NCI-H1694 treated with DMSO at 0.1 percent for 48 hours (cell line): ENCODE data around the gene BSPRY.
"Not testable (repeated sequence)": the region's sequence is repeated elsewhere in the genome, so short reads cannot be mapped to it uniquely, and the experiment has no call there.

Experiments
- DNase-seq: peaks from one replicate; lab custom pipeline; 2025; lab: John Stamatoyannopoulos, UW

BSPRY gene

DNA sequence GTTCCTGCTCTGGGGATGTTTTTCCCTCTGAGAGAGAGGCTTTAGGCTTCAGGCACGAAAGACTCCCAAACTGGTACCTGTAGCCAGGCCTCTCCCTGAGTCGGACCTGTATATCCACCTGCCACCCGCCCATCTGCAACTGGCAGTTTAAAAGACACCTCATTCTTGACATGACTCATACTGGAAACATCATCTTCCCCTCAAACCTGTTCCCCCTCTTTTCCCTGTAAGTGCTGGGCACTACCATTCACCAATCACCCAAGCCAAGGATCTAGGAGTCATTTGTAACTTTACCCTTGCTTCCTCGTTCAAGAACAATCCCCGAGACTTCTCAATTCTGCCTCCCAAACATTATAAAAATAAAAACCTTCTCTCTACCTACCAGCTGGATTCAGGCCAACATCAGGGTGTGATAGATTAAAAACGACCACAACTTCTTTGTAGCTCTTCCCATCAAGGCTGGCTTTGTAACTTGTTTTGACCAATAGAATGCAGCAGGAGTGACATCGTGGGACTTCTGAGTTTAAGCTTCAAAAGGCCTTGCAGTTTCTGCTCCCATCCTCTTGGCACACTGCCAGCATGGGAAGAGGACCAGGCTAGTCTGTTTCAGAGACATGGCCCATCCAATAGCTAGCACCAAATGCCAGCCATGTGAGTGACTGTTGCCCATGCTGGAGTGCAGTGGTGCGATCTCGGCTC is 7.5 kb upstream of the BSPRY start:
- DNase-seq: no peak

DNA sequence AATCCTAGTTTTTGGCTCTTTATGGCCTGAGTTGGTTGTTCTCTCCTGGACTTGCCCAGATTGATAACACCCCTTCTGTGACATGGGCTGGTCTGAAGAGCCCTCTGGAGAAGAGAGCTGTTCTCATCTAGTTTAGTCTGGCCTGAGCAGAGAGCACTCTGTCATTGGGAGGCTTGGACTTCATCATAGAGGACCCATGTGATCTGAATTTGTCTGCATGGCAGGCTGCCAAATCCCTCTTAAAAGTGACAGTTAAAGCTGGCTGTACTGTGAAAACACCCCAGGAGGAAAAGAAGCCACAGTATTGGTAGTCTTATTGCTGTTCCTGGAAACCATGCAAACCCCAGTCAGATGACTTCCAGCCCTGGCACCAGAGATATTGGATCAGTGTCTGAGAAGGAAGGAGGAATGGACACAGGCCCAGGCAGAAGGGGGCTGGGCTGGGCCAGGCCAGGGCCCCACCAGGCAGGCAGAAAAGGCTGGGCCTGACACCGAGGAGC is 5.6 kb upstream of the BSPRY start:
- DNase-seq: no peak

DNA sequence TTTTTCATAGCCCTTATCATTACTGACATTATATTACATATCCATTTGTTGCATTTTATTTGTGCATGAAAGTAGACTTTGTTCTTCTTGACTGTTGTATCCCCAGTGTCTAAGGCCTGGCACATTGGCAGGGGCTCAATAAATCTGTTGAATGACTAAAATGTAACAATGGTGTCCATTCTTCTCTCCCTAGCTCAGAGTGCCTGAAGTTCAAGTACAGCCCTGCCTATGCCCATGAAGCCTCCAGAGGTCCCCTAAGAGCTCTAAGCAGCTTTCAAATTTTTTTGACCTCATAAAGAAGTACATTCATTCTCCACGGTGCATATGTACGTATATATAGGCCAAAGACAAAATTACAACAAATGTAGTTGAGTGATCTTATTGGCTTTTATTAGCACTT is 4.2 kb upstream of the BSPRY start:
- DNase-seq: no peak

DNA sequence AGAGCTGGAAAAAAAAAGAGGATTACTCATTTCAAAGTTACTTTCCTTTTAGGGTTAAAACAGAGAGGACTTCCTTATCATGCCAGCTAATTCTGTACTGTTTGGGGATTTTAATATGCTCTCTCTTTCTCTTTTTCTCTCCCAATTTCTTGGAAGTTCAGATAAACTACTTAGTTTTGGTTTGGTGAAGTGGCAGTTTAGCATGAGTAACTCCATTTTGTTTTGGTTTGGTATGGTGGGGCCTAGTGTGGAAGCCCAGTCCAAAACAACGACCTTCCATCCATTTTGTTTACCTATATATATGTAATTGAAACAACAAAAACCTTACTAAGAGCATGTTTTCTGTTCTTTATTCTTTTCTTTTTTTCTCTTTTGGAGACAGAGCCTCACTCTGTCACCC is 3.7 kb upstream of the BSPRY start:
- no peak for DNase-seq

DNA sequence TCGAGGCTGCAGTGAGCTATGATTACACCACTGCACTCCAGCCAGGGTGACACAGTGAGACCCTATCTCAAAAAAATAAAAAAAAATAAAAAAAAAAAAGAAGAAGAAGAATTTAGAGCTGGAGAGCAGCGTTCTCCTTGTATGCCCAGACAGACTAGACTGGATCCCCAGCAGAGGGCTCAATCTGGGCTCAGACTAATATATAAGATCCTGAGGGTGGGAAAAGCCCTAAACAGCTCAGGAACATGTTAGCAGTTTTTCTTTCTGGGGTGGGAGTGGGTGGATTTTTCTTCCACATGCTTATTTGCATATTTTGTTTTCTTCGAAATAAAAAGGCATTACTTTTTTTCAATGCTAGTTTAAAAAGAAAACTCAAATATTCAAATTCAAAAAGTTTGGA is 904 bp upstream of the BSPRY start:
- no peak for DNase-seq

DNA sequence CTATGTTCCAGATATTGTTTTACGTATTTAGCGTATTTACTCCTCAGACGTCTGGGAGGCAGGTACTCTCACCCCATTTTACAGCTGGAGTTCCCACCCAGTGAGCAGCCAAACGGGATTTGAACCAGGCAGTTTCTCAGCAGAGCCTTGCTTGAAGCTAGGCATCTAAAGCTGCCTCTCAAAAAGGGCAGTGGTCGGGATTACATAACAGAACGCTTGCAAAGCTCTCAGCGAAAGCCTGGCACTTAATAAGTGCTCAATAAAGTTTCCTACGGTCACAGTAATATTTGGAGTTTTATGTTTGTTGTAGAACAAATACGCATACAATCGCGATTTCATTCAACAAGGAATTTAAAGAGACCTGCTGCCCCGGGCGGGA is 286 bp upstream of the BSPRY start:
- no peak for DNase-seq

DNA sequence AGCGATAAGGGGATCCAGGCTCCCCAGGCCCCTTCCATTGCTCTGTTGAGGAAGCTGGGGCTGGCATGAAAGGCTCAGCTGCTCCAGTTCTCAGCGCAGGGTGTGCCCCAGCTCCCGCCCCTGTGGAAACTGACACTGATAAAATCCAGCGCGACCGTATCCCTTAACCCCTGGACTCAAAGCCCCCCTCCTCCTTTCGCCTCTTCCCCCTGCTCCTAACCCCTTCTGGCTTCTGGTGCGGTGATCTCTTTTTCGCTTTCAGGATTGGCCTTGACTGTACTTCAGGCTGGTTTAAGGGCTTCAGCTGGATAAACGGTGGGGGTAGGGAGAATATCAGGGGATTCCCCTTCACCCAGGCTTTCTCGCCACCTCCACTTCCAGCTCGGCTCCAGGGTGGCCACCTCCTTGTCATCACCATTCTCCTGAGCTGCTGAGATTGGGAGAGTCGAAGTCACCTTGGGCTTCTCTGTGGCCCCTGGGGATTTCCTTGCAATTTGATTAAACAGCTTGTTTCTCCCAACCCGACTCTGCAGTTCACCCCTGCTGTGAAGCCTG is 843 bp downstream of the BSPRY start:
- DNase-seq: no peak

DNA sequence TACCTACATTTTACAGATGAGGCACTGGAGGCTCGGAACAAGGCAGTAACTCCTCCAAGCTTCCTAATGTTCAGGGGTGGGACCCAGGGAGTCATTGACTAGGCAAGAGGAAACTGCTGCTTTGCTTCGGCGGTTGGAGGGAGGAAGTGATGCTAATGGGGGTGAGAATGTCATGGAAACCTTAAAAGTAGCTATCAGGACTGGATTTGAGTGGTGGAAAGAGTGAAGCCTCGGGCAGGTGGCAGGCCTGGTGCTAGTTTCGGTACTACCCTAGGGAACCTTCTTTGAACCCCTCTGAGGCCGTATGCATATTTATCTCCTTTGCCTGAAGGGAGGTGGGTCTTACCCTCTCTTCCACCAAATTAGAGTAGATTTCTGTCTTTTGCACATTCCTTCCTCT is 1.6 kb downstream of the BSPRY start:
- no peak for DNase-seq

DNA sequence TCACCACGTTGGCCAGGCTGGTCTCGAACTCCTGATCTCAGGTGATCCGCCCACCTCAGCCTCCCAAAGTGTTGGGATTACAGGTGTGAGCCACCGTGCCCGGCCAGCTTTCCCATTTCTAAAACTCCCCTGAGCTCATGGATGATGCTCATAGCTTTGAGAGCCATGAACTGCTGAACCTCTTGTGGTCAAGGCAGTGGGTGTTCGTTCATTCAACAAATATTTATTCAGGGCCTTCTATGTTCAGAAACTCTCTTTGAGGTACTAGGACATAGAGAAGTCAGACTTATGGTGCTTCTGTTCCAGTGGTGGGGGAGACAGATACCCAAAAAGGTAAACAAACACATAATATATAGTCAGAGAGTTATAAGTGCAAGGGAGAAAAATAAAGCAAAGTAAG is 2.7 kb downstream of the BSPRY start:
- no peak for DNase-seq

DNA sequence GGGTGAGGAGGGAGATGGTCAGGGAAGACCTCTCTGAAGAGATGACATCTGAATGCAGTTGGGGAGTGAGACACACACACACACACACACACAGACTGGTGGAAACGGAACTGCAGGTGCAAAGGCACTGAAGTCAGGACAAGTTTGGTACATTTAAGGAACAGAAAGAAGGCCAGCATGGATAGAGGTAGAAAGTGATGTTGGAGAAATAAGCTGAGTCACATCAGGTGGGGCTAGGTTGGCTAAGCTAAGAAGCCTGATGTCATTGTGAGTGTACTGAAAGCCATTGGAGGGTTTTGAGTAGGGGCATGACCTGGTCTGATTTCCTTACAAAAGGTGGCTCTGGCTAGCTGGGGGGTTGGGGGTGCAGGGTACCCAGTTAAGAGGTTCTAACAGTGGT is 3.1 kb downstream of the BSPRY start:
- DNase-seq: no peak

DNA sequence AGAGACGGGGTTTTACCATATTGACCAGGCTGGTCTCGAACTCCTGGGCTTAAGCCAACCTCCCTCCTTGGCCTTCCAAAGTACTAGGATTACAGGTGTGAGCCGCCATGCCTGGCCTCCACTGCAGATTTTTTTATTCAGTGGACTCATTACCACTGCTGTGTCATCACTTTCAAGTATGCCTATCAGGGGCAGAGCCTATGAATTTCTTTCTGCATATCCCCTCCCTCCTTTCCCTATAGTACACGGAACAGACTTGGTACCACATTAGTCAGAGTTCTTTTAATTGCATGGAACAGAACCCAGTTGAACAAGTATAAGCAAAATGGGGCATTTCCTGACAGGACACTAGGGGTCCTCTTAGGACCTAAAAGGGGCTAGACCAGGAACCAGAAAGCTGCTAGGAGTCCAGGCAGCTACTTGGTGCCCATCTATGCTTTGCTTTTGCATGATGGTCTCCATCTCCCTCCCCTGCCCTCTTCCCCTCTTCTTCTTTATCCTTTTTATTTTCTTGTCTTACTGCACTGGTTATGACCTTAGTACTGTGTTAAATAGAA is 5.8 kb downstream of the BSPRY start:
- DNase-seq: no peak

DNA sequence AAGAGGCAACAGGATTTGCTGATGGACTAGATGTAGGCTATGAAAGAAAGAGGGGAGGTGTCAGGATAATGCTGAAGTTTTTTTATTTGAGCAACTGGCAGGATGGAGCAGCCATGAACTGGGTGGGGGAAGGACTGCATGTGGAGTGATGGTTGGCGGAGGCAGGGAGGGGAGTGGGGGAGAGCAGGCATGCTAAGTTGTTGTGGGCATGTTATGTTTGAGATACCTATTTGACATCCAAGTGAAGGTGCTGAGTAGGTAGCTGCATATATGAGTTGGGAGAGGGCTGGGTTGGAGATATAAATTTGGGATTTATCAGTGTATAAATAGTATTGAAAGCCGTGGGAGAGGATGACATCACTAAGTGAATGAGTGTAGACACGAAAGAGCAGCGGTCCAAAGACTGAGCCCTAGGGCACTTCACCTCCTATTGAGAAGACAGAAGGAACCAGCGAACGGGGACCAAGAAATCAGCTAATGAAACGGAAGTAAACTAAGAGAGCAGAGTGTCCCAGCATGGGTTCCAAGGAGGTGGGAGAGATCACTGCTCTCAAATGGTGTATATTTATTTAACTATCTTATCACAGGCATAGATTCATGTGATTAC is 7.4 kb downstream of the BSPRY start:
- DNase-seq: no peak

DNA sequence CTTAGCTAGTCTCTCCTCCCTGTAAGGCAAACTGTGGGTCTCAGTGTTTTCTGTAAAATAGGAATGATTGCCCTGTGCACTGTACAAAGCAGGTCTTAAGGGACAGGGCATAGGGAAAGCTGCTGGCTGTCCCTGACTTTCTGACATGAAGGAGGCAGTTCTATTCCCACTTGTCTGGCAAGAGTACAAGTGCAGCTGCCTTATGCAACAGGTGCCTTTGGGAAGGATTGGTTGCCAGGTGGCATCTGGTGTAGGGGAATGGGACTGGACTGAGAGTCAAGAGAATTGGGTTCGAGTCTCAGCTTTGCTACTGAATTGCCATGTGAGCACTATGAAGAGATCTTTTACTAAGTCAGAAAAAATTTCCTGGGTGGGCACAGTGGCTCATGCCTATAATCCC is 10.0 kb downstream of the BSPRY start:
- no peak for DNase-seq

DNA sequence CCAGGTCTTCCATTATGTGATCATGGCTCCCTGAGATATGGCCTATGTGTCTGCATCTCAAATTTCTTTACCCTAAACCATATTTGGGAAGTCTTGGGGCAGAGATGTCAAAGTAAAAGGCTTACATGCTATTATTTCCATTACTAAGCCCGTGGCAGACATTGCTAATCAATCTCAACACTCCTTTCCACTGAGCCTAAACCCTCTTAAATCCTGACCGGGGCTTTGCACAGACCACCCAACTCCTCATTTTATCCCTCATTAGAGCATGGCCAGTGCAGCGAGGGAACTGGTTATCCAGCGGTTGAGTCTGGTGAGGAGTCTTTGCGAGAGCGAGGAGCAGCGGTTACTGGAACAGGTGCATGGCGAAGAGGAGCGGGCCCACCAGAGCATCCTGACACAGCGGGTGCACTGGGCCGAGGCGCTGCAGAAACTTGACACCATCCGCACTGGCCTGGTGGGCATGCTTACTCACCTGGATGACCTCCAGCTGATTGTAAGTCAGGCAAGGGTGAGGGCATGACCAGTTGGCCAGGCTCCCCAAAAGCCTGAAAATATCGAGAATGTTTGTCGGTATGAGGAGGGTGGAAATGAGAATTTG is 11.0 kb downstream of the BSPRY start:
- no peak for DNase-seq

DNA sequence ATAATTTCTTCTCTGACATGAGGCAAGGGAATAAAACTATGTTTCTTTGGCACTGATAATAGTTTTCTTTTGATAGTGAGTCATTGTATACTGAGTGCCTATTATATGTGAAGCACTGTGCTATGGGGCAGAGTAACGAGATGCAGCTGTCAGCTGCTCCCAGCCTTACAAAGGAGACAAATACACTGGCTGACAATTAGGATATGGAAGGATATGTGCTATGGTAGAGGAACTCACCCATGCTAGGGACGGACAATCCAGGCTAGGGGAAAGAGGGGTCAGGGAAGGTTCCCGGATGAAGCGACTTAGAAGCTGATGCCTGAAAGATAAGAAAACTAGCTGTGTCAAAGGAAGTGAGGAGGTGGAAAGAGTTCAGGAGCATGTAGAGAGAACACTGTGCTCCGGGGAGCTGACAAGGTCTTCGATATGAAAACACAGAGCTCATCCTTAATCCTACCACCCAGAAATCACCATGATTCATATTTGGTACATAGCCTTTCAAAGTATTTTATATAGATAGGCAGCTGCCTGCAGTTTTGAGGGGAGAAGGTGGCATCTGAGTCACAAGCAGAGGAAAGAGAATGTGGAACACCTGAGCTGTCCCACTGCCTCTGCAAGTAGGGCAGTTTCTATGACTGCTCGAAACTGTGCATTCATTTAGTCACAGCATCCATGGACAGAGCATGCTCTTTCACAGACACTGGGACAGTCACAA is 12.1 kb downstream of the BSPRY start:
- DNase-seq: no peak

DNA sequence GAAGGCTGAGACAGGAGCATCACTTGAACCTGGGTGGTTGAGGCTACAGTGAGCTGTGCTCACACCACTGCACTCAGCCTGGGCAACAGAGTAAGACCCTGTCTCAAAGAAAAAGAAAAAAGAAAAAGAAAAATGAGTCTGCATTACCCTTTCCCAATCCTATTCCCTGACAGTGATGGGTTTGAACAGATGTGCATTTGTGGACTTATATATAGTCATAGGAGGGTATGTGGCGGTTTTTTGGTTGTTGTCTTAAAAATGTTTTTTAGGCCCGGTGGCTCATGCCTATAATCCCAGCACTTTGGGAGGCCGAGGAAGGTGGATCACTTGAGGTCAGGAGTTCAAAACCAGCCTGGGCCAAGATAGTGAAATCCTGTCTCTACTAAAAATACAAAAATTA is 14.0 kb downstream of the BSPRY start:
- DNase-seq: no peak

DNA sequence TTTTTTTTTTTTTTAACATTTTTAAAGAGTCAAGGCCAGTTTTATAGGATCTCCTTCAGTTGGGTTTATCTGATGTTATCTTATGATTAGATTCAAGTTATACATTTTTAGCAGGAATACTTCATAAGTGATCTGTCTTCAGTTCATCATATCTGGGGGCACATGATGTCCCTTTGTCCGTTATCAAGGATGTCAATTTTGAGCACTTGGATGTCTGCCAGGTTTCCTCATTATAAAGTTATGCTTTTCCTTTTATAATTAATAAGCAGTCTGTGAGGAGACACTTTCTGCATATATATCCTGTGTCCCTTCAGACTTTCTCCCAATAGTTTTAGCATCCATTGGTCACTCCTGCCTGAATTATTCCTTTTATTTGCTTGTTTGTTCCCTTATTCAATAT is 15.6 kb downstream of the BSPRY start:
- DNase-seq: no peak

DNA sequence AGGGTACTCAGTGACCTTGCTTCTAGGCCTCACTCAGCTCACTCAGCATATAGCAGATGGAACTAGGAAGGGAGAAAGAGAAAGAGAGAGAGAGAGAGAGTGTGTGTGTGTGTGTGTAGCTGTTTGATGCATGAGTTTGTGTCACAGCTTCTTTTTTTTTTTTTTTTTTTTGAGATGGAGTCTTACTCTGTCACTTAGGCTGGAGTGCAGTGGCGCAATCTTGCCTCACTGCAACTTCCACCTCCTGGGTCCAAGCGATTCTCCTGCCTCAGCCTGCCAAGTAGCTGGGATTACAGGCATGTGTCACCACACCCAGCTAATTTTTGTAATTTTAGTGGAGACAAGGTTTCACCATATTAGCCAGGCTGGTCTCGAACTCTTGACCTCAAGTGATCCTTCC is 16.3 kb downstream of the BSPRY start:
- DNase-seq: not testable (repeated sequence)

DNA sequence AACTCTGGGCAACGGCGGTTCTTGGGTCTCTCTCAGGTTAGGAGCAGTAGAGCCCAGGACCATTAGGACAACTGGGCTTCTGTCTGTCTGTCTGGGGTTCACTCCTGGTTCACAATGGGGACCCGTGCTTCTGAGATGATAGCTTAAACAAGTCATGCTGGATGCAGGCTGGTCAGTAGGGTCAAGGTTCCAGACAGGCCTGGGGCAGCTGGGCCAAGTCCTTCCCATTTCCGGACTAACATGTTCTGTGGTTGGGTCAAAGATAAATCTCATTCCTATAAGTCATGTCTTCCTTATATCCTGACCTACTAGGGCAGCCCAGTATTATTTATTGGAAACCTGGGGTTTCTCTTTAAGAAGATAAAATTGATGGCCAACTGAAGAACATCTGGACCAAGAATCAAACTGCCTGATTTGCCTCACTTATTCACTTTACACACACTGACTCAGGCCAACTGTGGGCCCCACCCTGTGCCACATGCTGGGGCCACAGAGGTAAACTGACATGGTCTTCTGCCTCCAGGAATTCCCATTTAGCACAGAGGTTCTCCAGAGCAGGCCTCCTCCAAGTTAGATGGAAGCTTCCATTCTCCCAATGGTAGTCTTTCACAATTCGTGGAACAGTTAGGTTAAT is 19.1 kb downstream of the BSPRY start:
- no peak for DNase-seq

DNA sequence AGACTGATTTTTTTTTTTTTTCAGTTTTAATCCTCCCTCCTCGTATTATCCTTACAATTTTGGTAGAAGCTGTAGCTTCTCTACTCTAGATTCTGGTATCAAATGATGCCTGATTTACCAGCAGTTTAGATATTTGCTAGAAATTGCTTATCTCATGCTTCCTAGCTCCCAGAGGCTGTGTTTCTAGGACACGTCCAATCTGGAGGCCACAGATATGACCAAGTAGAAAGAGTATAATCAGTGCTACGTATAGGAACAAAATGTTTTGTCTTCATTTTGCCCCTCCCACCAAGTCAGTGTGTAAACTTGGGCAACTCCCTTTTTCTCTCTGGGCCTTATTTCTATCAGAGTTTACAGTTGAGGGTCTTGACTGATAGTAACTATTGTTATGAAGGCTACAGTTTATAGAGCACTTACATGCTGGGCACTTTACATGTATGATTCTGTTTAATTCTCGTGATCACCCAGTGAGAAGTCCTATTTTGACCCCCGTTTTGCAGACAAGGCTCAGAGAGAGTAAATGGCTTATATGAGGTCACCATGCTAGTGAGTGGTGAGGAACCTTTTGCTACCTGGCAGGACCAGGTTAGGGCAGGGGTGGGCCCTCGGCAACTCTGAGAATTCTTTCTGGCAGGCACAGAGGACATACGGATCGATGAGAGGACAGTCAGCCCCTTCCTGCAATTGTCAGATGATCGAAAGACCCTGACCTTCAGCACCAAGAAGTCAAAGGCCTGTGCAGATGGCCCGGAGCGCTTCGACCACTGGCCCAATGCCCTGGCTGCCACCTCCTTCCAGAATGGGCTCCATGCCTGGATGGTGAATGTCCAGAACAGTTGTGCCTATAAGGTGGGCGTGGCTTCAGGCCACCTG is 19.9 kb downstream of the BSPRY start:
- no peak for DNase-seq

DNA sequence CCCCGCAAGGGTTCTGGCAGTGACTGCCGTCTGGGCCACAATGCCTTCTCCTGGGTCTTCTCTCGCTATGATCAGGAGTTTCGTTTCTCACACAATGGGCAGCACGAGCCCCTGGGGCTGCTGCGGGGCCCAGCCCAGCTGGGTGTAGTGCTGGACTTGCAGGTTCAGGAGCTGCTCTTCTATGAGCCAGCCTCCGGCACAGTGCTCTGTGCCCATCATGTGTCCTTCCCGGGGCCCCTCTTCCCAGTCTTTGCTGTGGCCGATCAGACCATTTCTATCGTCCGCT is 20.5 kb downstream of the BSPRY start:
- no peak for DNase-seq
